GM21825 (cell line): Measurements from ENCODE around the gene MAGEH1.

Experiments
- ATAC-seq: cut with Tn5 transposase; IDR thresholded peaks from one replicate; pipeline ENCODE4 v1.9.1; 2021; ENCODE audit warnings: mild to moderate bottlenecking, moderate library complexity; ENCODE audit not compliant: unreplicated experiment

MAGEH1 gene

DNA sequence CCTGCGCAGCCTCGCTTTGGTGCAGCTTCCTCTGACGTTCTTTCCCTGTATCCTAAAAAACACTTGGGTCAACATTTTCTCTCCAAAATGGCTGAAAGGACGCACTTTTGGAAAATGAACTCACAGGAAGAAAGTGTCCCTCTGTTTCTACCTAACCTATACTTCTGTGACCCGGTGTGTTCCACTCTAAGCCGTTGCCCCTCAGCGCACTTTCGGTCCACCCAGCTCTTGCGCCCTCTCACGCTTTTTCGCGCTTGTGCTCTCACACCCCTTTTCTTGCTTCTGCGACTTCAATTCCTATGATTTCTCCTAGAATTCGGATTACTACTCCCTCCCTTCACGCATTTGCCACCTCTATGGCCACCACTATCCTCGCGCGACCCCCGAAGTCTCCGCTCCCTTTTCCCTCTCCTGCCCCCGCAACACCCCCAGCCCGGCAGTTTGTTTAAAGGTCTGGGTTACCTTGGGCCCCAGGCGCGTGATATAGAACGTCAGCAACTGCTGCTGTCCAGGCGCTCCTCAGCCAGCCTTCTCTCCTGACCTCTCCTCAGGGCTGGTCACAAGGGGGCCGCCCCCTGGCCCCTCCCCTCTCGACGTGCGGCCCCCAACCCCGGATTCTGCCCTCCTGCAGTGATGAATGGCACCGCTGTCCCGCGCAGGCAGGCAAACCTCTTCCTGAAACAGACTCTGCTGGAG lies 37.5 kb downstream of the MAGEH1 start, which contains the start of gene USP51:
USP51 (minus strand) TSS at position 535 of the 696 bp plus-strand sequence. CDS start 909 bp downstream, outside the sequence.
- ATAC-seq, result peak; percentile 40

DNA sequence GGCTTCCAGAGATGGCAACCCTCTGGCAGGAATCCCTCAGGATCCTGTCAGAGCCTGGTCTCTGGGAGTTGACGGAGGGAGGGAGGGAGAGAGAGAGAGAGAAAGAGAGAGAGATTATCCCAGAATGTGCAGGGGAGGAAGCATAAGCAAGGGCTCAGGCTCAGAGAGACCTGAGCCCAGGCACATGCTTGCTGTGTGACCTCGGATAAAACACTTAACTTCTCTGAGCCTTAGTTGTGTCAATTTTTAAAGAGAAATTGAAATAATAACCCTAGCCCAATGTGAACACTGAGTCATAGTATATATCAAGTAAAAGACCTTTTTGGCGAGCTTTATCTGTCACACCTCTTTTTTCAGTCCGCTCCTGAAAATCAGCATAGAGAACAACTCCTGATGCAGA lies 38.2 kb downstream of the MAGEH1 start:
- no peak for ATAC-seq

DNA sequence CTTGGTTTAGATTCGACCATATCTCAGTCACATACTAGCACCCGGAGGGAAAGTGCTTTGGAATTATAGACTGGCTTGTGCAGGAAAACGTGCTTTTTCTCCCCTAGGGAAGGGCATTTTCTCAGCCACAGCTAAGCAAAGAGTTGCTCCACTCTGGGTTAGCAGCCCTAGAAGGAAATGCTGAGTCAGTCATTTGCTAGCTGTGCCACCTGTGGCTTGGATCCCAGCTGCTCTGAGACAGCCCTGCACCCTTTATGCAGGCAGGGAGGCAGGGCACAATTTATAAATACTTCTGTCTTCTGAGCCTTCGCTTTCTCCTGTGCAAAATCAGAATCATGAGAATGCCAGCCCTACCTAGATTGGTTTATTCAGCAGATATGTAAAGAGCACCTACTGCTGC lies 39.0 kb downstream of the MAGEH1 start:
- ATAC-seq, result no peak
